CD4-positive, alpha-beta memory T cell (primary cell): ENCODE data around the gene TEAD4. TPM values are rescaled to one million over a fixed set of nuclear protein-coding genes. Genes with fewer than 3 reads are reported as not detected.

Experiments used
- CTCF ChIA-PET: fragments of 350-600 bp; sonication (Branson Sonifier 250); formaldehyde crosslinking; loops from one replicate; lab custom pipeline; 2021; ENCODE audit warnings: inconsistent platforms; ENCODE audit not compliant: partially characterized antibody; lab: Charles Lee
- POLR2A ChIA-PET: fragments of 350-600 bp; sonication (Branson Sonifier 250); formaldehyde crosslinking; loops from one replicate; lab custom pipeline; 2021; ENCODE audit not compliant: partially characterized antibody; lab: Charles Lee
- DNase-seq, 5 donors: peaks; one replicate each; pipeline versions ENCODE4 v3.0.0 to v3.0.0-alpha.2; 2020 to 2022; ENCODE audit warnings: mixed read lengths in 1 of 5
- H3K27ac ChIP-seq: one replicate; pipeline ENCODE4 v1.7.0; 2013; ENCODE audit warnings: low read depth, low read length
- H3K27me3 ChIP-seq: 2 replicates; pipeline ENCODE4 v1.7.0; 2013; ENCODE audit warnings: mild to moderate bottlenecking, low read length, moderate library complexity; ENCODE audit not compliant: insufficient read depth
- H3K36me3 ChIP-seq: 2 replicates; pipeline ENCODE4 v1.7.0; 2013; ENCODE audit warnings: mild to moderate bottlenecking, low read length, moderate library complexity; ENCODE audit not compliant: insufficient read depth
- H3K4me1 ChIP-seq: 2 replicates; pipeline ENCODE4 v1.7.0; 2013; ENCODE audit warnings: mild to moderate bottlenecking, low read length, moderate library complexity; ENCODE audit not compliant: insufficient read depth
- H3K4me3 ChIP-seq, 2 donors: one replicate each; pipeline ENCODE4 v1.7.0; 2013; ENCODE audit warnings: low read length in 2 of 2, mild to moderate bottlenecking in 1 of 2
- H3K9me3 ChIP-seq, 2 donors: one replicate each; pipeline ENCODE4 v1.7.0; 2013; ENCODE audit warnings: low read length in 2 of 2, control low read depth in 1 of 2; ENCODE audit not compliant: control insufficient read depth in 1 of 2
- H3K27ac Mint-ChIP-seq, 7 donors: one replicate each; pipeline ENCODE4 v1.8.0; 2020 to 2021; ENCODE audit warnings: mixed read lengths in 7 of 7, mild to moderate bottlenecking in 6 of 7, inconsistent platforms in 3 of 7, moderate library complexity in 3 of 7
- H3K27me3 Mint-ChIP-seq, 2 donors: one replicate each; pipeline ENCODE4 v1.8.0; 2020 to 2021; ENCODE audit warnings: mixed read lengths in 2 of 2
- H3K36me3 Mint-ChIP-seq, 2 donors: one replicate each; pipeline ENCODE4 v1.8.0; 2020 to 2021; ENCODE audit warnings: mixed read lengths in 2 of 2, inconsistent platforms in 1 of 2, mild to moderate bottlenecking in 1 of 2
- H3K4me1 Mint-ChIP-seq, 4 donors: one replicate each; pipeline ENCODE4 v1.8.0; 2020 to 2021; ENCODE audit warnings: mixed read lengths in 4 of 4, mild to moderate bottlenecking in 1 of 4
- H3K4me3 Mint-ChIP-seq, 8 donors: one replicate each; pipeline ENCODE4 v1.8.0; 2020 to 2021; ENCODE audit warnings: mixed read lengths in 8 of 8, mild to moderate bottlenecking in 7 of 8, moderate library complexity in 6 of 8, inconsistent platforms in 3 of 8
- H3K9me3 Mint-ChIP-seq, 8 donors: one replicate each; pipeline ENCODE4 v1.8.0; 2020 to 2021; ENCODE audit warnings: mixed read lengths in 8 of 8, mild to moderate bottlenecking in 5 of 8, inconsistent platforms in 3 of 8, moderate library complexity in 1 of 8
- intact Hi-C: fragments of 100-400 bp; cut with micrococcal nuclease; formaldehyde crosslinking; loops from one replicate; pipeline ENCODE4 v1.15.1; 2023
- polyA plus RNA-seq, 2 donors: library from polyadenylated mRNA; unstranded; fragments of 300-500 nt; fragmentation: Illumina TruSeq; gene quantifications; one replicate each; pipeline ENCODE4 v1.2.3, GENCODE V29; 2021
- total RNA-seq, 2 experiments: library from RNA; stranded (reverse); gene quantifications; one replicate each; pipeline ENCODE4 v1.2.3, GENCODE V29; 2021

TEAD4 gene
- total and polyA plus RNA-seq, 4 experiments from 2014 or later: not detected

- Mint-ChIP-seq H3K36me3 (no peaks in the 10 kb centered on the region), H3K4me1 (no peaks in the 10 kb centered on the region), H3K27ac (no peak overlapping the region), H3K27me3 (peaks cover 0 to 2% of the 10 kb centered on the region in 2 donors), H3K4me3 (no peak overlapping the region), H3K9me3 (no peaks in the 10 kb centered on the region)
- H3K9me3 ChIP-seq: no peaks in the 10 kb centered on the region
- H3K36me3 ChIP-seq: no peaks in the 10 kb centered on the region
- H3K4me1 ChIP-seq: no peaks in the 10 kb centered on the region
- no peak overlapping the region for H3K4me3 ChIP-seq
- POLR2A ChIA-PET: no interaction called here
- H3K27me3 ChIP-seq: no peaks in the 10 kb centered on the region
- CTCF ChIA-PET: no interaction called here
- intact Hi-C loops: no loop called here
- H3K27ac ChIP-seq: no peak overlapping the region
- no peak for DNase-seq
These were observed 51.2 kb downstream of the TEAD4 start for GRCh38 chr12:3010214-3010930.

- ChIA-PET CTCF (no interaction called here), POLR2A (interaction anchor here (0.7 kb wide), 1 partner anchor 136 kb away, joined by 3 read pairs; no protein-coding TSS in a partner anchor)
- intact Hi-C loops: no loop called here
- H3K4me3 Mint-ChIP-seq: no peak overlapping the region
- H3K36me3 ChIP-seq: no peaks in the 10 kb centered on the region
- no peak for DNase-seq
- H3K4me1 ChIP-seq: no peaks in the 10 kb centered on the region
- peaks cover 0 to 2% of the 10 kb centered on the region in 2 donors for H3K27me3 Mint-ChIP-seq
- no peak overlapping the region for H3K27ac ChIP-seq
- H3K4me1 Mint-ChIP-seq: no peaks in the 10 kb centered on the region
- H3K36me3 Mint-ChIP-seq: no peaks in the 10 kb centered on the region
- no peak overlapping the region for H3K27ac Mint-ChIP-seq
- no peaks in the 10 kb centered on the region for H3K9me3 ChIP-seq
- H3K27me3 ChIP-seq: no peaks in the 10 kb centered on the region
- no peaks in the 10 kb centered on the region for H3K9me3 Mint-ChIP-seq
- no peak overlapping the region for H3K4me3 ChIP-seq
These were observed 53.6 kb downstream of the TEAD4 start for GRCh38 chr12:3012786-3013185.

- H3K27ac Mint-ChIP-seq: no peak overlapping the region
- no peak for DNase-seq
- H3K4me3 Mint-ChIP-seq: no peak overlapping the region
- no peaks in the 10 kb centered on the region for H3K27me3 ChIP-seq
- ChIA-PET POLR2A (no interaction called here), CTCF (no interaction called here)
- no peaks in the 10 kb centered on the region for H3K36me3 Mint-ChIP-seq
- no peak overlapping the region for H3K4me3 ChIP-seq
- H3K27me3 Mint-ChIP-seq: no peaks in the 10 kb centered on the region
- no peaks in the 10 kb centered on the region for H3K4me1 Mint-ChIP-seq
- no peak overlapping the region for H3K27ac ChIP-seq
- H3K4me1 ChIP-seq: no peaks in the 10 kb centered on the region
- H3K36me3 ChIP-seq: no peaks in the 10 kb centered on the region
- intact Hi-C loops: no loop called here
- no peaks in the 10 kb centered on the region for H3K9me3 Mint-ChIP-seq
- no peaks in the 10 kb centered on the region for H3K9me3 ChIP-seq
These were observed 55.4 kb downstream of the TEAD4 start for GRCh38 chr12:3014641-3015040.

- Histone ChIP-seq H3K9me3 (no peaks in the 10 kb centered on the region), H3K36me3 (no peaks in the 10 kb centered on the region), H3K27ac (no peak overlapping the region), H3K4me1 (no peaks in the 10 kb centered on the region), H3K4me3 (no peak overlapping the region), H3K27me3 (no peaks in the 10 kb centered on the region)
- intact Hi-C loops: no loop called here
- Mint-ChIP-seq H3K4me3 (no peak overlapping the region), H3K9me3 (no peaks in the 10 kb centered on the region), H3K4me1 (no peaks in the 10 kb centered on the region), H3K27ac (no peak overlapping the region), H3K36me3 (no peaks in the 10 kb centered on the region), H3K27me3 (peaks cover 0 to 4% of the 10 kb centered on the region in 2 donors)
- DNase-seq: no peak
- CTCF ChIA-PET: no interaction called here
- POLR2A ChIA-PET: no interaction called here
These were observed 56.2 kb downstream of the TEAD4 start for GRCh38 chr12:3015356-3015755.

GRCh38 chr12:3016191-3016590 is 57.0 kb downstream of the TEAD4 start:
- POLR2A ChIA-PET: no interaction called here
- no peak for DNase-seq

GRCh38 chr12:3017281-3017680 is 58.1 kb downstream of the TEAD4 start:
- no peak overlapping the region for H3K27ac ChIP-seq
- Mint-ChIP-seq H3K27me3 (peaks cover 0 to 5% of the 10 kb centered on the region in 2 donors), H3K4me1 (no peaks in the 10 kb centered on the region), H3K27ac (no peak overlapping the region), H3K4me3 (no peak overlapping the region), H3K9me3 (no peaks in the 10 kb centered on the region), H3K36me3 (no peaks in the 10 kb centered on the region)
- intact Hi-C loops: no loop called here
- H3K9me3 ChIP-seq: no peaks in the 10 kb centered on the region
- no peaks in the 10 kb centered on the region for H3K4me1 ChIP-seq
- no peaks in the 10 kb centered on the region for H3K27me3 ChIP-seq
- ChIA-PET CTCF (no interaction called here), POLR2A (no interaction called here)
- no peak overlapping the region for H3K4me3 ChIP-seq
- DNase-seq: no peak
- H3K36me3 ChIP-seq: no peaks in the 10 kb centered on the region

More at GRCh38 chr12:3016191-3016590, 57.0 kb downstream of the TEAD4 start:
- Mint-ChIP-seq H3K27ac (no peak overlapping the region), H3K4me3 (no peak overlapping the region), H3K36me3 (no peaks in the 10 kb centered on the region), H3K4me1 (no peaks in the 10 kb centered on the region), H3K9me3 (no peaks in the 10 kb centered on the region), H3K27me3 (peaks cover 0 to 4% of the 10 kb centered on the region in 2 donors)
- no peak overlapping the region for H3K4me3 ChIP-seq
- no peaks in the 10 kb centered on the region for H3K4me1 ChIP-seq
- H3K36me3 ChIP-seq: no peaks in the 10 kb centered on the region
- no peak overlapping the region for H3K27ac ChIP-seq
- H3K27me3 ChIP-seq: no peaks in the 10 kb centered on the region
- H3K9me3 ChIP-seq: no peaks in the 10 kb centered on the region
- CTCF ChIA-PET: no interaction called here
- intact Hi-C loops: no loop called here

- peaks cover 0 to 5% of the 10 kb centered on the region in 2 donors for H3K27me3 Mint-ChIP-seq
- H3K4me3 Mint-ChIP-seq: no peak overlapping the region
- intact Hi-C loops: no loop called here
- H3K27ac Mint-ChIP-seq: no peak overlapping the region
- Histone ChIP-seq H3K9me3 (no peaks in the 10 kb centered on the region), H3K4me1 (no peaks in the 10 kb centered on the region), H3K36me3 (no peaks in the 10 kb centered on the region), H3K4me3 (no peak overlapping the region), H3K27ac (no peak overlapping the region), H3K27me3 (no peaks in the 10 kb centered on the region)
- ChIA-PET CTCF (no interaction called here), POLR2A (no interaction called here)
- H3K9me3 Mint-ChIP-seq: no peaks in the 10 kb centered on the region
- no peaks in the 10 kb centered on the region for H3K4me1 Mint-ChIP-seq
- no peaks in the 10 kb centered on the region for H3K36me3 Mint-ChIP-seq
- no peak for DNase-seq
These were observed 59.2 kb downstream of the TEAD4 start for GRCh38 chr12:3018284-3019004.
